Stimulated activated CD8-positive, alpha-beta memory T cell treated with anti-CD3 and anti-CD28 coated beads, Interleukin-12 subunit alpha, Interleukin-12 subunit beta, amount 100 ng/mL, for 24 hours (primary cell): ENCODE measurements around the gene VAT1.
"Not testable (repeated sequence)": the region's sequence is repeated elsewhere in the genome, so short reads cannot be mapped to it uniquely, and the experiment has no call there.

Experiments
- DNase-seq: peaks from one replicate; pipeline ENCODE4 v3.0.0-alpha.2; 2020; ENCODE audit errors: extremely low read depth

The VAT1 gene

DNA sequence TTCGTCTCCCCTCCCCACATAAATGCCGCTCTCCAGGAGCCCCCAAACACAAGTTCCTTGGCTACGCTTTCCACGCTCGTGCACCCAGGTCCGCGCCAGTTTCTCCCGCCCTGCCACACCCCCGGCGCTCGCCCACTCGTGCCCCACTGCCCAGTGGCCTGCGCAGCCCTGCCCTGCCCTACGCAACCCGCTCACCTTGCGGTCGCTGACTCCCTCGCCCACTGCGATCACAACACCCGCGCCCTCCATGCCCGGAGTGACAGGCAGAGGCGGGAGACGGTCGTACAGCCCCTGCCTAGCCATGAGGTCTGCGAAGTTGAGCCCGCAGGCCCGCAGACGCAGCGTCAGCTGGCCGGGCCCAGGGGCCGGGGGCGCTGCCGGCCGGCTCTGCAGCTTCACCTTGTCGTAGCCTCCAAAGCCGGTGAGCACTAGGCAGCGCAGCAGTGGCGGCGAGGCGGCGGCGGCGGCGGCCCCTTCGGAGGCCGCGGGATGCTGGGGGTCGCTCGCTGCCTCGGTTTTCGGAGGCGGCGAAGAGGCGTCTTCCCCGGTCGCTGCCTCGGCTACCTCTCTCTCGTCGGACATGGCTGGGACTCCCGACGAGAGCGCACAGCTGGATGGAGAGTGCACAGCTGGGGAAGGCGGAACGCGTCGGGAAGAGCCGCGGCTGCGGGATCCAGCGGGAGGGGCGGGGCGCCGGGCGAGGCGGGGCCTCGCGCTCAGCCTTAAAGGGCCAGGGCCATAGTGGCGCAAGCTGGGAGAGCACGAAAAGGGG lies at the start of gene VAT1:
Gene VAT1, minus strand, starts transcription at position 645 of the 772 bp plus-strand sequence. Its CDS starts 63 bp downstream, at position 582.
- DNase-seq = no peak

DNA sequence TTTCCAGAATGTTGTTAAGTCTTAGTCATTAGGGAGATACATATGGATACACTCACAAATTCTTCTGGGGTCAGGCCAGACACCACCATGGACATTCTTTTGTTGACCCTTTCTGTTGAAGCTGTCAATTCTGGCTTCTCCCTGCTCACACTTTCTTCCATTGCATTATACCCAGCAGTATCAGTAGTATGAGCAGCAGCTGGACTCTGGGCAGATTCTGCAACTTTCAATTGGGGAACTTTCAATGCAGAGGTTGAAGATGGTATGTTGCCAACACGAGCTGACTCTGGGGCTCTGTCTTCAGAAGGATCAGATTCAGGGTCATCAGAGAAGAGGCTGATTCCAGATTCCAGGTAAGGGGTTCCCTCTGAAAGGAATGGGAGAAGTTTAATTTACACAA lies 48.7 kb upstream of the VAT1 start:
- DNase-seq = no peak

DNA sequence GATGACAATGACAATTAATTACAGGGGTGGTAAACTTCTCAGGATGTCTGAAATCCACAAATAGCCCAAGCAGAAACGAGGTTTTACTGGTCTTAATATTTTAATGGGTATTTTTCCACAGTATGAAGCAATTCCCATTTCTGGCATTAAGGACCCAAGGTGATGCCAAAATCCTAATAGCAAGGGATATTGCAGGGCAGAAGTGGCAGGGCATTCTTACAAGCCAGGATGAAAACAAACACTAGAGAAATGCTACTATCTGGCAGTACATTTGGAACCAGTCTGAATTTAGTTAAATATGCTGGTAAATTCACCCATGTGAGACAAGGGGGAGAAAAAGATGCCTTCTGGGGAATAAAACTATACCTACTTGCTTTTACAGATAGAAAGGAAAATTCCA lies 48.1 kb upstream of the VAT1 start:
- no peak for DNase-seq

DNA sequence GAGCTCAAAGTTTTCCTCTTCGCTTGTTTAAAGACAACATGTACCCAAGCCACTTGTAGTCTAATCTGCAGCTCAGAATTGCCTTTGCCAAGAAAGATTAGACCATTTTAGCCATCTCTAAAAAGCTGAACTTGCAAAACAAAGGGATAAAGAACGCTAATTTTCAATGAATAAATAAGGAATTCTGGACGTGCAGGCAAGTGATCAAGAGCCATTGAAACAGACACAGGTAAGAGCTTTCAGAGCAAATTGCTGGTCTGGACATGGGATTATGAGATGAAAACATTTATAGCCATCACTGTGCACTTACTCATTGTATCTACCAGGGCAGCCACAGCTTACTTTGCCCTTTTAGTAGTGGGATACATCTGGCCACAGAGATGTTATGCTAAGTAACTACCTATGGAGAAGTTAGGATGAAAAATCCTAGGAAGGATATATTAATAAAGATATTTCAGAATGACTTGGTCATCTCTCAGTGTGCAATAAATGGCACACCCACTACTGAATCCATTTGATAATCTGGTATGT lies 47.2 kb upstream of the VAT1 start:
- DNase-seq = no peak

DNA sequence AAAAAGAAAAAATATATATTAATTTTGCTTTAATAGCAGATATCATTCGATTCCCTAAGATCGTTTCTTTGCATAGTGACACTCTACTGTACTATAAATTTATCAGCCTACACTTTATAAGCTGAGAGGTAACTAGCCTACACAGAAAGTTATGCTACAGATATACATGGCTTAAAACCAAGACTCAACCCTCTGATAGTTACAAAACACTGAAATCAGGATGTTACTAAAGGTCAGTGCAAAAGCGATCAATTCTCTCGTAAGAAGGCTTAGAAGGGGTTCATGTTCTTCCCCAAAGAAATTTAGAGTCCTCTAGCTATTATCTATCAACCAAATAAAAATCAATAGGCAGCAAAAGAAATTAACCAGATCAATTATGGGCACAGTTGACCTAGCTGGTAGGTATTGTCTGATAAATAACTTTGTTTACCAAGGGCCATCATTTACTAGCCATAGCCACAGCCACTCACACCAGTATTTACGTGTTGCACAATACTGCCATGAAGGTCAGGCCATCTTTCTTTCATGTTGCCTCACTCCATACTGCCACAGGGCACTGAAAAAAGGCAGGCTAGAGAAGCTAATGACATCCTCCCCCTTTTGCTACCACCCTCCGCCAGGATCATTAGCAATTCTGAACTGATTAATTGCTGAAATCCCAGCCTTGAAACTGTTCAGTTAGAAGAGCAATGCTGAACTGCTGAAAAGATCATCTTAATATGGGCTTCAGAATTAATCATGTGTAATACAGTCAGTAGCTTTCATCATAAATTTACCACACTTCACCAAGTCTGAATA lies 46.6 kb upstream of the VAT1 start:
- DNase-seq = no peak

DNA sequence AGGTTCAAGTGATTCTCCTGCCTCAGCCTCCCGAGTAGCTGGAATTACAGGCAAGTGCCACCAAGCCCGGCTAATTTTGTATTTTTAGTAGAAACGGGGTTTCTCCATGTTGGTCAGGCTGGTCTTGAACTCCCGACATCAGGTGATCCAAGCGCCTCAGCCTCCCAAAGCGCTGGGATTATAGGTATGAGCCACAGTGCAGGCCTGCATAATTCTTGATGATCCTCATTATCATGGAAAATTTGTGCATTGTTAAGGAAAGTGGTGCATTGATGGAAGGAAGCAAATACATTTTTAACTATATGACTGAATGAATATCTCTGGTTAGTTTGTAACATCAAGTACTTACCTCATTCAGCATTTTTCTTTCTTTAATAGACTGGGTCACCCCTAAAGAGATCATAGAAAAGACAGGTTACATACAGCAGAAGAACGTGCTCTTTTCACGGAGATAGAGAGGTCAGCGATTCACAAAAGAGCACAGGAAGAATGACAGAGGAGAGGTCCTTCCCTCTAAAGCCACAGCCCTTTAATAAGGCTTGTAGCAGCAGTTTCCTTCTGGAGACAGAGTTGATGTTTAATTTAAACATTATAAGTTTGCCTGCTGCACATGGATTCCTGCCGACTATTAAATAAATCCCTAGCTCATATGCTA lies 40.9 kb upstream of the VAT1 start:
- no peak for DNase-seq

DNA sequence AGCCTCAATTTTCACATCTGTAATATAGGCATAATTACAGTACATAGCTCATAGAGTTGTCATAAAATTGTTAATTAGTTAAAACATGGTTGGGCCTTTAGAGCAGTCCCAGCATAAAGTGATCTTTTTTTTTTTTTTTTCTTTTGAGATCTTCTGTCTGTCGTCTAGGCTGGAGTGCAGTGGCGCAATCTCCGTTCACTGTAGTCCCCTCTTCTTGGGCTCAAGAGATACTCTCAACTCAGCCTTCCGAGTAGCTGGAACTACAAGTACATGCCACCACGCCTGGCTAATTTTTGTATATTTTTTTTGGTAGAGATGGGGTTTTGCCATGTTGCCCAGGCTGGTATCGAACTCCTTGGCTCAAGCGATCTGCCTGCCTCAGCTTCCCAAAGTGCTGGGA lies 33.9 kb upstream of the VAT1 start:
- DNase-seq = no peak

DNA sequence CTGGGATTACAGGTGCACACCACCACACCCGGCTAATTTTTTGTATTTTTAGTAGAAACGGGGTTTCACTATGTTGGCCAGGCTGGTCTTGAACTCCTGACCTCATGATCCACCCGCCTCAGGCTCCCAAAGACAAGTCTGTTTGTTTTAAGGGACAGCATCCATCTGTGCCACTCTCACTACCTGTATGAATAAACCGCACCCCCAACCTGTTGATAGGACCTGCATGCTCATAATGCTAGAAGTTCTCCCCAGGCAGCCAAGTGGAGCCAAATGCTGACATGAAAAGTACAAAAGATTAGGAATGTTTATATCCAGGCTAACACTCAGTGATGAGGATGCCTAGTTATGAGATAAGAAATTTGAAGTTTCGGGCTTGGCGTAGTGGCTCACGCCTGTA lies 30.8 kb upstream of the VAT1 start:
- not testable (repeated sequence) for DNase-seq

DNA sequence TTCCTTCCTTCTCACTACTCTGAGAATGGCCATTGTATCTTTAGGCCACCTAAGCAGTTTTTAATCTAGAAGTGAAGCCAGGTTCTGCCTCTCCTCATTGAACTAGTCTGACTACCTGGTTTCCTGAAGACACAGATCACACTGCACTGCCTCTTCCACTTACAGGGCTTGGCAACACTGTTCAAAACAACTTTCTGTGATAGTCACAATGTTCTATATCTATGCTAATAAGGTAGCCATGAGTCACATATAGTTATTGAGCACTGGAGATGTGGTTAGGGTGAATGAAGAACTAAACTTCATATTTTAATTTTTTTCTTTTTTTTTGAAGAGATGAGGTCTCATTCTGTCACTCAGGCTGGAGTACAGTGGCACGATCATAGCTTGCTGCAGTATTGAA lies 29.8 kb upstream of the VAT1 start:
- DNase-seq = no peak

DNA sequence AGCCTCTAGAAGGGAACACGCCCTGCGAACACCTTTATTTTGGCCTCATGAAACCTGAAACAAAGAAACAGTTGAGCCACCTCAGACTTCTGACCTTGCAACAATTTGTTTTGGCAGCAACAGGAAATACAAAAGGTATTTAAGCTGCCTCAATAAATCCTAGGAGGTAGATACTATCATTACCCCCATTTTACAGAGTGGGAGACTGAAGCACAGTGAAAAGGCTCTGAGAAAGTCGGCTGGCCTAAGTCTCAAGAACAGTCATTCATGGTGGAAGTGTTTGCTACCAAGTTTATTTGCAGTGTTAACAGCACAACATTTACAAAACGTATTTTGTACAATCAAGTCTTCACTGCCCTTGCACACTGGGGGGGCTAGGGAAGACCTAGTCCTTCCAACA lies 21.8 kb upstream of the VAT1 start:
- no peak for DNase-seq

DNA sequence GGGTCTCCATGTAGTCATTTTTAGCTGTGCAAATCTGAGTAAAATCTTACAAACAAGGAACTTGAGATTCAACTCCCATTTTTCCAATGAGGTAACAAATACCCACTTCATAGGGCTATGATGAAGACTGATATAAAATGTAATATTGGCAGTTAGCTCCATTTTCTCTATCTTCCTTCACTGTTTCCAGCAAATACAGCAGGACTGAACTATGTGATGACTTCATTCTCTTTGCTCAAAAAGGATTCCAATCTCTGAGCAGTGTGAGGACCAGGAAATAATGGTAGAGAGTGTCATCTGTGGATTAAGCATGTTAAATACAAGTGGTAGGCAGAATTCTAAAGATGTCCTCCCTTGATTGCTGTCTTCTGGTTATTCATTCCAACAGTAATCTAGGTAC lies 21.1 kb upstream of the VAT1 start:
- DNase-seq = no peak

DNA sequence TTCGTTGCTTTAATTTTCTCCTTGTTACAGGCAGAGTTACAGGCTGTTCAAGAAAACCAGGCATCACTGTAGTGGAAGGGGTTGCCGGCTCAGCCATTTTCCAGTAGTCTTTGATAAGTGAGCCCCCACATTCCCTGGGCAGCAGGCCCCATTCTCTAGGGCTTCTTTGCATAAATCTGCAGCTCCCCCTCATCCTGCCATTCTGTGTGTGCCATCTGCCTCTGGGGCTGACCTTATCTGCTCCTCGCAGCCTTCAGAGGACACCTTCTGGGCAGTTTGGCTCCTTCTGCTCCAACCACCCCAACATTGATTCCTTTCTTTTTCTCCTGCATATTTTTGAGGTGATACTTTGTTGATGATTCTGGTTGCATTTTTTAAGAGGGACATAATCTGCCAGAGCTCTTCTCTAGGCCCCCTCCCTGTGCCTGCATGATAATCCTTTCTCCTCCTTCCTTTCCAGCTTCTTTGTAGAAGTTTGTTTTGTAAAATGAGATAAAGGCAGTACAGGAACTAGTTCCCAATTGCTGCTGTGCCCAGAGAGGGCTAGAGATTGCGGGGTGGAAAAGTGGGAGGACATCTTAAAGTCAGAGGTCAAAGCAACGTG lies 19.9 kb upstream of the VAT1 start:
- DNase-seq = no peak

DNA sequence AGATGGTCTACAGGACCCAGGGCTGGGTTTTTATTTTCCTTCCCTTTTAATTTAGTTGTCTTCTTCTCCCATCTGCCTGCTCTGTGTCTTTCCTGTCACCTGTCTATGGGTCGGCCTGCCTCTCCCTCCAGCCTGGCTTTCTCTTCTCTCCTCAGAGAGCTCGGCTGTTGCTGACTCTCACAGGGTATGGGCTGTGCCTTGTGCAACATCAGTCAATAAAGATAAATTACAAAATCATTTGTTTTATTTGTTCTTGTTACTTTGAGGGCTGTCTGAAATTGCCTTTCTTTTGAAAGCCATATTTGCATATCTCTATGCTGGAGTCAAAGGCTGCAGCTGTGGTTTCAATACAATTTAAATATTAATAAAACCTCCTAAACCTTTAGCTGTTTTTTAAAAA lies 18.5 kb upstream of the VAT1 start:
- DNase-seq = no peak

DNA sequence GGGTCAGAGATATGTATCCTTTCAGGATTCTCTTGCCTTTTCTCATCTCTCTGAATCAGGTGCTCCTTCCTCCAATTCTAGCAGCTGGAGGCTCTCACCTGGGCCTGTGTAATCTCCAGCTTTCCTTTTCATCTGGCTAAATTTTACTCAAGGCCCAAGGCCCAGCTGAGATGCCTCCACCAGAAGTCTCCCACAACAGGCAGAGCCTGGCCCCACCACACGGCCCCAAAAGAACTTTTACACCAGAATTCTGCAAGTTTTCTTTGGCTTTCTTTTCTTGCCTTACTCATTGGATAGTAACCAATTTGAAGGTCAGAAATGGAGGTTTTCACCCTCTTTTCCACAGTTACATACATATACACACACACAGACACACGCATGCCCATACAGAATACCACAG lies 17.5 kb upstream of the VAT1 start:
- DNase-seq = no peak

DNA sequence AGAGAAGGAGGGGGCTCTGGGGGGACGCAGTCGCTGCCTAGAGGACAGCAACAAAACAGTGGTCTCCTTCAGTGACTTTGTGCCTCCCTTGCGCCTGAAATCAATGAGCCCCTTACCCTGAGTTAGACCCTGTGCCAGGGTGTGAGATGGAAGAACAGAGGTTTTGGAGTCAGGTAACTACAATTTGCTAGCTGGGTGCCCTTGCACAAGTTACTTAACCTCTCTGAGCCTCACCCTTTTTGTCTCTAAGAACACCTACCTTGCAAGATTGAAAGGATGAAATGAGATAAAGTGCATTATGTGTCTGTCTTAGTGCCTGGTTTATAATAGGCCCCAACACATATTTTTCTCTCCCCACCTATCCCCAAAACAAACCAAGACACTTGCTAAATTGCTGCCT lies 12.7 kb upstream of the VAT1 start:
- DNase-seq = no peak

DNA sequence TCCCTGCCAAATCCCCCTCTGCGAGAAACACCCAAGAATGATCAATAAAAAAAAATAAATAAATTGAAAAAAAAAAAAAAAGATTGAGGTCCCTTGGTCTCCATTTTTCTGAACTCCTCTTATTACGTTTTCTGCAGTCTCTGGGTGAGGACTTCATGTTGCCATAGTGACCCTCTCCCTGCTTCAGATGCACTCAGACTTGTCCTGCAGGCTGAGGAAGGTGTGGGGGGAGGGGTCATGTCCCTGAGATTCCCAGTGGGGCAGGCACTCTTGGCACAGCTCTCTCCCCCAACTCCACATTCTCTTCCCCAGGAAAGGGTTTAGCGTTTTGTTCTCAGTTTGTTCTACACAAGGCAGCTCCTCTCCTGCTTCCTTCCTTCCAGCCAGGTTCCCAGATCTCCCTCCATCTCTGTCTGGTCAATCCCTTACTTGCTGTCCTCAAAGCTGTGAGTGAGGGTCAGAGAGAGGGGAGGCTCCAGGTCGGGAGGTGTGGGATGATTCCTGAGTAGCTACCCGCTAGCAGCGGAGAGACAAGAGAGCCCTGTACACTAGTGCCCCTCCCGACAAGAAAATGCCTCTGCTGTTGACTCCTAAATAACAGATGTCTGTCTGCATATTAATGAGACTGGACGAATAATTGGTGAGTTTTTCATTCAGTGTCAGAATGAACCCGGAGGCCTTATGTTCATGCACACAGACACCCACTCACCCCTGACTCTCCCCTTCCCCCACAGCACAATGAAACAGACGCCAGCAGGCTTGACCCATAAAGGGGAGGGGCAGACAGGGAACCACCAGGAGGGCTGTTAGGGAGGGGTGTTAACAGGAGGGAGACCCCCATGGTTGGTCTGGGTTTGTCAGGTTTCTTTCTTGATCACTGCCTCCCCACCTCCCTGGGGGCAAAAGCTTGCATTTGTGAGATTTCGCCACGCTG lies 12.0 kb upstream of the VAT1 start:
- DNase-seq = no peak

DNA sequence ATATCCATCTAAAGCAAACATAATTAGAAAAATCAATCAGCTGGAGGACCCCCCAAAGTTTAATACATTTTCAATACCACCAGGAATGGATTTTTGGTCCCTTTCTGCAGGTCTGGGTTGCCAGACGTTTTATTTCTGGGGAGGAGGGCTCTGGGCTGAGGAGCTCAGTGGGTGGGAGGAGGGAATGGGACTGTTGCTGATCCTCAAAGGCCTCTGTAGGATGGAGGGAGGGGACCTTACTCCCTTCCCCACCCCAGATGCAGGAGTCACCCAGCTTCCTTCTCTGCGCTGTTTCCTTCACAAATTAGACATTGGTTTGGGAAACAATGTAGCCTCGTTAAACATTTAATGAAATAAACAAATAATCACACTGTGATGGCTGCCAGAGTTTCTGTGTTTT lies 9.5 kb upstream of the VAT1 start:
- no peak for DNase-seq

DNA sequence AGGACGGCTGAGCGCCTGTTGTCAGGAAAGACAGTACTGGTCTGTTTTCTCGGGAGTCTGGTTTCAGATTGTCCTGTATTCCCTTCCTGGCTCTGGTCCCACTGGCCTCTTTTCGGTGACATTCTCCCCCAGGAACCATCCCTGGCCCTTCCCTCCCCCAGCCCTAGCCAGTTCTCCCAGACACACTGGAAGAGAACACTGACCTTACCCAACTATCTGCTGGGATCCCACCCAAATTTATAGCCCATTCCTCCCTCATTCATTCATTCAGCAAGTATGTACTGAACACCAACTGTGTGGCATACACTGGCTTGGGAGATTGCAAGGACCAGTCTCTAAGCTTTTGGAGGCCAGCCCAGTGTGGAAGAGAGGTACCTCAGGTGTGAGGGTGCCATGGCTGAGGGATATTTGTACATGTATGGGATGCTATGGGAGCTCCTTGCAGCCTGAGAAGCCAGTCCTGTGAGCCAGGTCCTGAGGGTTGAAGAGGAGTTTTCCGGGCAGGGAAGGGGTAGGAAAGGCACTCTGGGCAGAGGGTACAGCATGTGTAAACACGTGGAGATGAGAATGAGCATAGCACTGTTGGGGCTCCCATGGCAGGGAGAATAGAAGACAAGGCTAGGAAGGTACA lies 8.1 kb upstream of the VAT1 start:
- DNase-seq = no peak

DNA sequence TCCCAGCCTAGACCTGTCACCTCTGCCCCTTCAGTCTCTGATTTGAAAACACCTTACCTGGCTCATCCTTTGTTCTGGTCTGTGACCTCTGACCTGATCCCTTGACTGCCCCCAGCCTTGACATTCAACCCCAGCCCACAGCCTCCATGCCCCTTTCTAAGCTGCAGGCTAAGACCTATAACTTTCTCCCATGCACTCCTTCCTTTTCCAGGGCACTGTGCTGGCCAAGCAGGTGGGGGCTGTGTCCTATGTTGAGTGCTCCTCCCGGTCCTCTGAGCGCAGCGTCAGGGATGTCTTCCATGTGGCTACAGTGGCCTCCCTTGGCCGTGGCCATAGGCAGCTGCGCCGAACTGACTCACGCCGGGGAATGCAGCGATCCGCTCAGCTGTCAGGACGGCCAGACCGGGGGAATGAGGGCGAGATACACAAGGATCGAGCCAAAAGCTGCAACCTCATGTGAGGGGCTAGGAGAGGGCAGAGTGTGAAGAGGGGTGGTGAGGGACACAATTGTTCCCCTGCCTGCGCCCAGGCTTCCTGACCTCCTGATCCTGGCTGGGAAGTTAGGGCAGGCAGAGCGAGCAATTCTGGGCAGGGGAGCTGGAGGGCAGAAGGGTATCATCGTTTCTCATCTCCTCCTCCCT lies 6.2 kb upstream of the VAT1 start:
- DNase-seq = no peak
